RWPE2 (cell line): ENCODE measurements around the gene PJA1.

ENCODE experiments used
- ATAC-seq: fragments of 200-7000 bp; cut with Tn5 transposase; 3 replicates; pipeline ENCODE4 v1.9.1; 2021; ENCODE audit warnings: low read depth
- DNase-seq: peaks from one replicate; pipeline ENCODE4 v3.0.0-alpha.2; 2020; ENCODE audit warnings: low spot score
- H3K27ac ChIP-seq: fragments of 450-650 bp; 2 replicates; pipeline ENCODE4 v1.5.1; 2017; ENCODE audit warnings: mild to moderate bottlenecking; ENCODE audit not compliant: poor library complexity, severe bottlenecking
- H3K27me3 ChIP-seq: fragments of 250-450 bp; sonication (Bioruptor Pico); 2 replicates; pipeline ENCODE4 v1.5.1; 2021; ENCODE audit warnings: mild to moderate bottlenecking, moderate library complexity; ENCODE audit not compliant: insufficient read depth, poor library complexity, severe bottlenecking
- H3K36me3 ChIP-seq: fragments of 250-450 bp; sonication (Bioruptor Pico); 2 replicates; pipeline ENCODE4 v1.5.1; 2020; ENCODE audit warnings: low read depth, mild to moderate bottlenecking, moderate library complexity
- H3K4me1 ChIP-seq: fragments of 250-450 bp; sonication (Bioruptor Pico); 2 replicates; pipeline ENCODE4 v1.5.1; 2021; ENCODE audit warnings: mild to moderate bottlenecking, moderate library complexity; ENCODE audit not compliant: insufficient read depth, poor library complexity, severe bottlenecking
- H3K4me3 ChIP-seq: fragments of 250-450 bp; sonication (Bioruptor Pico); 2 replicates; pipeline ENCODE4 v1.5.1; 2021; ENCODE audit warnings: mild to moderate bottlenecking, moderate library complexity; ENCODE audit not compliant: severe bottlenecking
- H3K9me3 ChIP-seq: fragments of 250-450 bp; sonication (Bioruptor Pico); 2 replicates; pipeline ENCODE4 v1.5.1; 2021; ENCODE audit warnings: mild to moderate bottlenecking, moderate library complexity; ENCODE audit not compliant: severe bottlenecking
- CTCF ChIP-seq: fragments of 450-650 bp; IDR thresholded peaks from one replicate; pipeline ENCODE4 v1.5.1; 2017; ENCODE audit warnings: mild to moderate bottlenecking, moderate library complexity; ENCODE audit not compliant: poor library complexity, severe bottlenecking

The PJA1 gene

GRCh38 chrX:69151866-69152284, 13.4 kb downstream of the PJA1 start:
- Histone ChIP-seq H3K9me3 (no peaks in the 10 kb centered on the region), H3K4me1 (peaks cover 14% of the 10 kb centered on the region), H3K27ac (peak overlapping the region; percentile 89), H3K27me3 (no peaks in the 10 kb centered on the region), H3K4me3 (no peak overlapping the region), H3K36me3 (no peaks in the 10 kb centered on the region)
- DNase-seq: no peak
- ATAC-seq: no peak
- no peak for TF ChIP-seq CTCF

- no peak overlapping the region for H3K4me3 ChIP-seq
- TF ChIP-seq CTCF: no peak
- peaks cover 14% of the 10 kb centered on the region for H3K4me1 ChIP-seq
- DNase-seq (peak; percentile 80), ATAC-seq (peak; percentile 93)
- H3K27me3 ChIP-seq: no peaks in the 10 kb centered on the region
- no peaks in the 10 kb centered on the region for H3K9me3 ChIP-seq
- peak overlapping the region; percentile 89 for H3K27ac ChIP-seq
- H3K36me3 ChIP-seq: no peaks in the 10 kb centered on the region
Measured at GRCh38 chrX:69150281-69150960, 14.8 kb downstream of the PJA1 start.

GRCh38 chrX:69149466-69150280, 15.6 kb downstream of the PJA1 start:
- TF ChIP-seq CTCF: no peak
- Histone ChIP-seq H3K27me3 (no peaks in the 10 kb centered on the region), H3K36me3 (no peaks in the 10 kb centered on the region), H3K27ac (peak overlapping the region; percentile 89), H3K4me1 (peaks cover 14% of the 10 kb centered on the region), H3K9me3 (no peaks in the 10 kb centered on the region), H3K4me3 (no peak overlapping the region)
- DNase-seq (no peak), ATAC-seq (no peak)

GRCh38 chrX:69148946-69149345, 16.3 kb downstream of the PJA1 start:
- H3K36me3 ChIP-seq: no peaks in the 10 kb centered on the region
- no peak overlapping the region for H3K4me3 ChIP-seq
- TF ChIP-seq CTCF: no peak
- H3K27ac ChIP-seq: no peak overlapping the region
- no peak for DNase-seq
- H3K27me3 ChIP-seq: no peaks in the 10 kb centered on the region
- H3K4me1 ChIP-seq: peaks cover 14% of the 10 kb centered on the region
- H3K9me3 ChIP-seq: no peaks in the 10 kb centered on the region
- ATAC-seq: no peak
